ENCODE measurements around the gene UBQLN1.

GRCh38 chr9:83721509-83721908 lies 13.8 kb upstream of the UBQLN1 start:
- TF ChIP-seq POLR2A (IDR thresholded peaks at IDR 0.05) (no peak), CTCF (IDR thresholded peaks at IDR 0.05) (no peak)
